ENCODE results near the gene MYO6.

DNA sequence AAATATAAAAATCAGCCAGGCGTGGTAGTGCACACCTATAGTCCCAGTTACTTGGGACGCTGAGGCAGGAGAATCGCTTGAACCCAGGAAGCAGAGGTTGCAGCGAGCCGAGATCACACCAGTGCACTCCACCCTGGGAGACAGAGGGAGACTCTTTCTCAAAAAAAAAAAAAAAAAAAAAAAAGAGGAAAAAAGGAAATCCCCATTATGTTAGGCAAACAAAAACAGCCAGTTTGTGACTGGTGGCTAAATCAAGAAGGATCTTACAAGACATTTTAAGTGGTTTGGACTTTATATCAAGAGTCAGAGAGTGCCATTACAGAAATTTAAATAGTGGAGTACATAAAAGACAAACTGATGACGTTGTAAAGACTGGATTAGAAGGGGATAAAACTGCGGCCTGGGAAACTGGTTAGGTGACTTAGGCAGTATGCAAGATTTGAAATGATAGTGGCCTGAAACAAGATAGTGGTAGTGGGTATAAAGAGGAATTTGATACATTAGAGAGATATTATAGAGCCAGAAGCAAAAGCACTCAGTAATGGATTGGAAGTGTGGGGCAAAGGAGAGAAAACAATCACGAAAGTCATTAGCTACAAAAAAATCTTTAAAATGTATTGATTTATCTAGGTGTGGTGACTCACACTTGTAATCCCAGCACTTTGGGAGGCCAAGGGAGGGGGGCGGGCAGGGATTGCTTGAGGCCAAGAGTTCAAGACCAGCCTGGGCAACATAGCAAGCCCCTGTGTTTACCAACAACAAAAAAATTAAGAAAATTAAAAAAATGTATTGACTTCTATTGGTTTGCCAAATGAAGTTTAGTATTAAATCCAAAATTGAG, 1.7 kb upstream of the MYO6 start:
- no peak for TF ChIP-seq POLR2A (IDR thresholded peaks at IDR 0.05)
- TF ChIP-seq, protein P1, sequence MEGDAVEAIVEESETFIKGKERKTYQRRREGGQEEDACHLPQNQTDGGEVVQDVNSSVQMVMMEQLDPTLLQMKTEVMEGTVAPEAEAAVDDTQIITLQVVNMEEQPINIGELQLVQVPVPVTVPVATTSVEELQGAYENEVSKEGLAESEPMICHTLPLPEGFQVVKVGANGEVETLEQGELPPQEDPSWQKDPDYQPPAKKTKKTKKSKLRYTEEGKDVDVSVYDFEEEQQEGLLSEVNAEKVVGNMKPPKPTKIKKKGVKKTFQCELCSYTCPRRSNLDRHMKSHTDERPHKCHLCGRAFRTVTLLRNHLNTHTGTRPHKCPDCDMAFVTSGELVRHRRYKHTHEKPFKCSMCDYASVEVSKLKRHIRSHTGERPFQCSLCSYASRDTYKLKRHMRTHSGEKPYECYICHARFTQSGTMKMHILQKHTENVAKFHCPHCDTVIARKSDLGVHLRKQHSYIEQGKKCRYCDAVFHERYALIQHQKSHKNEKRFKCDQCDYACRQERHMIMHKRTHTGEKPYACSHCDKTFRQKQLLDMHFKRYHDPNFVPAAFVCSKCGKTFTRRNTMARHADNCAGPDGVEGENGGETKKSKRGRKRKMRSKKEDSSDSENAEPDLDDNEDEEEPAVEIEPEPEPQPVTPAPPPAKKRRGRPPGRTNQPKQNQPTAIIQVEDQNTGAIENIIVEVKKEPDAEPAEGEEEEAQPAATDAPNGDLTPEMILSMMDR (IDR thresholded peaks at IDR 0.05) = no peak

Data from lower leg skin (tissue), 3 donors.